ENCODE results near the gene ING1.
"Not testable (repeated sequence)": the region's sequence is repeated elsewhere in the genome, so short reads cannot be mapped to it uniquely, and the experiment has no call there.

Gene ING1

GRCh38 chr13:110713642-110713952 is at the start of gene ING1:
ING1 (plus strand) TSS chr13:110713700; CDS start chr13:110714150, 450 bp downstream.
- Histone ChIP-seq H3K4me3 (ENCODE audit: low read length) (peak within 1 kb of the TSS; percentile 99), H3K9me3 (ENCODE audit: control insufficient read depth, low read depth, low read length) (no peaks in the 10 kb centered on the region), H3K36me3 (ENCODE audit: control insufficient read depth, low read depth, low read length) (no peaks in the 10 kb centered on the region), H3K27ac (ENCODE audit: low read length) (peak within 1 kb of the TSS; percentile 98), H3K9ac (ENCODE audit: low read length) (peak within 1 kb of the TSS; percentile 100), H3K27me3 (ENCODE audit: control insufficient read depth, insufficient read depth, low read length) (no peaks in the 10 kb centered on the region), H3K4me1 (ENCODE audit: control insufficient read depth, low read depth, low read length) (peaks cover 9% of the 10 kb centered on the region)

GRCh38 chr13:110664041-110664440 is 49.5 kb upstream of the ING1 start:
- peaks cover 22% of the 10 kb centered on the region for H3K36me3 ChIP-seq (ENCODE audit: control insufficient read depth, low read depth, low read length)
- no peaks in the 10 kb centered on the region for H3K4me1 ChIP-seq (ENCODE audit: control insufficient read depth, low read depth, low read length)
- no peaks in the 10 kb centered on the region for H3K27me3 ChIP-seq (ENCODE audit: control insufficient read depth, insufficient read depth, low read length)
- H3K27ac ChIP-seq (ENCODE audit: low read length), result no peak overlapping the region
- H3K4me3 ChIP-seq (ENCODE audit: low read length), result no peak overlapping the region
- no peaks in the 10 kb centered on the region for H3K9me3 ChIP-seq (ENCODE audit: control insufficient read depth, low read depth, low read length)
- H3K9ac ChIP-seq (ENCODE audit: low read length), result no peak overlapping the region

- Histone ChIP-seq H3K9ac (ENCODE audit: low read length) (no peak overlapping the region), H3K36me3 (ENCODE audit: control insufficient read depth, low read depth, low read length) (peaks cover 22% of the 10 kb centered on the region), H3K27me3 (ENCODE audit: control insufficient read depth, insufficient read depth, low read length) (no peaks in the 10 kb centered on the region), H3K9me3 (ENCODE audit: control insufficient read depth, low read depth, low read length) (no peaks in the 10 kb centered on the region), H3K27ac (ENCODE audit: low read length) (no peak overlapping the region), H3K4me1 (ENCODE audit: control insufficient read depth, low read depth, low read length) (no peaks in the 10 kb centered on the region), H3K4me3 (ENCODE audit: low read length) (no peak overlapping the region)
These were observed 48.8 kb upstream of the ING1 start for GRCh38 chr13:110664673-110665072.

- Histone ChIP-seq H3K9me3 (ENCODE audit: control insufficient read depth, low read depth, low read length) (no peaks in the 10 kb centered on the region), H3K9ac (ENCODE audit: low read length) (no peak overlapping the region), H3K4me1 (ENCODE audit: control insufficient read depth, low read depth, low read length) (no peaks in the 10 kb centered on the region), H3K27ac (ENCODE audit: low read length) (no peak overlapping the region), H3K36me3 (ENCODE audit: control insufficient read depth, low read depth, low read length) (peaks cover 22% of the 10 kb centered on the region), H3K4me3 (ENCODE audit: low read length) (no peak overlapping the region), H3K27me3 (ENCODE audit: control insufficient read depth, insufficient read depth, low read length) (no peaks in the 10 kb centered on the region)
These were observed 47.8 kb upstream of the ING1 start for GRCh38 chr13:110665491-110666254.

- H3K36me3 ChIP-seq (ENCODE audit: control insufficient read depth, low read depth, low read length), result peaks cover 22% of the 10 kb centered on the region
- H3K9me3 ChIP-seq (ENCODE audit: control insufficient read depth, low read depth, low read length), result no peaks in the 10 kb centered on the region
- H3K4me3 ChIP-seq (ENCODE audit: low read length), result no peak overlapping the region
- H3K4me1 ChIP-seq (ENCODE audit: control insufficient read depth, low read depth, low read length), result no peaks in the 10 kb centered on the region
- no peak overlapping the region for H3K27ac ChIP-seq (ENCODE audit: low read length)
- no peaks in the 10 kb centered on the region for H3K27me3 ChIP-seq (ENCODE audit: control insufficient read depth, insufficient read depth, low read length)
- no peak overlapping the region for H3K9ac ChIP-seq (ENCODE audit: low read length)
These were observed 47.3 kb upstream of the ING1 start for GRCh38 chr13:110666255-110666533.

GRCh38 chr13:110669036-110669435 is 44.5 kb upstream of the ING1 start:
- H3K9me3 ChIP-seq (ENCODE audit: control insufficient read depth, low read depth, low read length), result no peaks in the 10 kb centered on the region
- no peak overlapping the region for H3K4me3 ChIP-seq (ENCODE audit: low read length)
- H3K4me1 ChIP-seq (ENCODE audit: control insufficient read depth, low read depth, low read length), result no peaks in the 10 kb centered on the region
- no peaks in the 10 kb centered on the region for H3K27me3 ChIP-seq (ENCODE audit: control insufficient read depth, insufficient read depth, low read length)
- peaks cover 10% of the 10 kb centered on the region for H3K36me3 ChIP-seq (ENCODE audit: control insufficient read depth, low read depth, low read length)
- no peak overlapping the region for H3K27ac ChIP-seq (ENCODE audit: low read length)
- no peak overlapping the region for H3K9ac ChIP-seq (ENCODE audit: low read length)

- H3K4me1 ChIP-seq (ENCODE audit: control insufficient read depth, low read depth, low read length); H3K27ac ChIP-seq (ENCODE audit: low read length); H3K9me3 ChIP-seq (ENCODE audit: control insufficient read depth, low read depth, low read length); H3K9ac ChIP-seq (ENCODE audit: low read length); H3K4me3 ChIP-seq (ENCODE audit: low read length); H3K27me3 ChIP-seq (ENCODE audit: control insufficient read depth, insufficient read depth, low read length): not testable (repeated sequence)
- H3K36me3 ChIP-seq (ENCODE audit: control insufficient read depth, low read depth, low read length), result peaks cover 10% of the 10 kb centered on the region
These were observed 43.7 kb upstream of the ING1 start for GRCh38 chr13:110669814-110670213.

GRCh38 chr13:110676595-110677587 is 36.6 kb upstream of the ING1 start:
- H3K4me1 ChIP-seq (ENCODE audit: control insufficient read depth, low read depth, low read length), result no peaks in the 10 kb centered on the region
- H3K36me3 ChIP-seq (ENCODE audit: control insufficient read depth, low read depth, low read length), result peaks cover 17% of the 10 kb centered on the region
- no peak overlapping the region for H3K4me3 ChIP-seq (ENCODE audit: low read length)
- no peak overlapping the region for H3K27ac ChIP-seq (ENCODE audit: low read length)
- no peaks in the 10 kb centered on the region for H3K27me3 ChIP-seq (ENCODE audit: control insufficient read depth, insufficient read depth, low read length)
- no peak overlapping the region for H3K9ac ChIP-seq (ENCODE audit: low read length)
- H3K9me3 ChIP-seq (ENCODE audit: control insufficient read depth, low read depth, low read length), result no peaks in the 10 kb centered on the region

- Histone ChIP-seq H3K4me3 (ENCODE audit: low read length) (no peak overlapping the region), H3K27me3 (ENCODE audit: control insufficient read depth, insufficient read depth, low read length) (no peaks in the 10 kb centered on the region), H3K9ac (ENCODE audit: low read length) (no peak overlapping the region), H3K36me3 (ENCODE audit: control insufficient read depth, low read depth, low read length) (peaks cover 21% of the 10 kb centered on the region), H3K27ac (ENCODE audit: low read length) (no peak overlapping the region), H3K4me1 (ENCODE audit: control insufficient read depth, low read depth, low read length) (no peaks in the 10 kb centered on the region), H3K9me3 (ENCODE audit: control insufficient read depth, low read depth, low read length) (no peaks in the 10 kb centered on the region)
These were observed 35.6 kb upstream of the ING1 start for GRCh38 chr13:110677731-110678545.

GRCh38 chr13:110680852-110681251 is 32.6 kb upstream of the ING1 start:
- Histone ChIP-seq H3K4me3 (ENCODE audit: low read length) (no peak overlapping the region), H3K9me3 (ENCODE audit: control insufficient read depth, low read depth, low read length) (no peaks in the 10 kb centered on the region), H3K27me3 (ENCODE audit: control insufficient read depth, insufficient read depth, low read length) (no peaks in the 10 kb centered on the region), H3K4me1 (ENCODE audit: control insufficient read depth, low read depth, low read length) (no peaks in the 10 kb centered on the region), H3K36me3 (ENCODE audit: control insufficient read depth, low read depth, low read length) (peaks cover 24% of the 10 kb centered on the region), H3K9ac (ENCODE audit: low read length) (no peak overlapping the region), H3K27ac (ENCODE audit: low read length) (no peak overlapping the region)

- Histone ChIP-seq H3K27me3 (ENCODE audit: control insufficient read depth, insufficient read depth, low read length) (no peaks in the 10 kb centered on the region), H3K27ac (ENCODE audit: low read length) (no peak overlapping the region)
These were observed 31.5 kb upstream of the ING1 start for GRCh38 chr13:110681868-110682550.

More at GRCh38 chr13:110681868-110682550, 31.5 kb upstream of the ING1 start:
- no peak overlapping the region for H3K4me3 ChIP-seq (ENCODE audit: low read length)
- H3K4me1 ChIP-seq (ENCODE audit: control insufficient read depth, low read depth, low read length), result no peaks in the 10 kb centered on the region
- H3K9me3 ChIP-seq (ENCODE audit: control insufficient read depth, low read depth, low read length), result no peaks in the 10 kb centered on the region
- H3K9ac ChIP-seq (ENCODE audit: low read length), result no peak overlapping the region
- H3K36me3 ChIP-seq (ENCODE audit: control insufficient read depth, low read depth, low read length), result peaks cover 21% of the 10 kb centered on the region

Measured in iPS-18a (cell line).